DMS53 treated with DMSO at 0.1 percent for 48 hours (cell line): Measurements from ENCODE around the gene STOX2.
"Not testable (repeated sequence)": the region's sequence is repeated elsewhere in the genome, so short reads cannot be mapped to it uniquely, and the experiment has no call there.

Experiments
- DNase-seq: peaks from one replicate; lab custom pipeline; 2025; ENCODE audit not compliant: unreplicated experiment; lab: John Stamatoyannopoulos, UW

The STOX2 gene

DNA sequence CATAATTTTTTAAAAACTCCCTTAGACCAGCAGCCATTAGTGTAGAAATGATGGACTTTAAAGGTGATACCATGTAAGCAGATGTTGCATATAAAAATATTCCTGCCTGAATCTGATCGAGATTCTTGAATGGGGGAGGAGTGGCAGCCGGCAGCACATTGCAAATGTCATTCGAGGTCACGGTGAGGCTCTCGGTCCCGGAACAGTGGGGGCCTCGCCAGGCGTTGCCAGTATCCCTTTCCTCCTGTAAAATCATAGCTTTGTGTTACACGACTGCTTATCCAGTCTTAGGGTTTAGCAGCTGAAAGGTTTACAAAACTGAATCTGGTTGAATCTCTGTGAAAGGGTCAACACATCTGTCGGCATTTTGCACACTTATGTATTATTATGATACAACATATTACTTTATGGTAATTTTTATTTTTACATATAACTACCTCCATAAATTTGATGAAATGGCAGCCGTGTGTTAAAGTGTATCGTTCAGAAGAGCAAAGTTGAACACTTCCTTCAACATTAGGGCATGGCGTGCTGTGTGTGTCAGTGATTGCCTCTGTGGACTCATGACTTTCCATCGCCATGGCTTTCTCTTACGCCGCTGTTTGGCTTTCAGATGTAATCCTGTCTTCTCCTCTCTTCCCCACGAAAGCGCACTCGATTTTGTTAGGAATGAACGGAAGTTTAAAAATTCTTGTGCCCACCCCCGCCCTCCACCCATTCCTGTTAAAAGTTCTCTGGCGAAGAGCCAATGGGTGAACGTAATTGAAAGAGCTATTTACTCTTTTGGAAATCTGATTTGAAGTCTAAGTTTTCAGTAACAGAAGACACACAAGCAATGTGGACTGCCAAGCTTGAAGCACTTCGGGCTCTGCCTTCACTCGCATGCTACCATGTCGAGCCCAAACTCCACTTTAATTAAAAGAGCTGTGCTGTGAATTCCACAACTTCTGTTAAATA is 114.8 kb downstream of the STOX2 start:
- DNase-seq: no peak

DNA sequence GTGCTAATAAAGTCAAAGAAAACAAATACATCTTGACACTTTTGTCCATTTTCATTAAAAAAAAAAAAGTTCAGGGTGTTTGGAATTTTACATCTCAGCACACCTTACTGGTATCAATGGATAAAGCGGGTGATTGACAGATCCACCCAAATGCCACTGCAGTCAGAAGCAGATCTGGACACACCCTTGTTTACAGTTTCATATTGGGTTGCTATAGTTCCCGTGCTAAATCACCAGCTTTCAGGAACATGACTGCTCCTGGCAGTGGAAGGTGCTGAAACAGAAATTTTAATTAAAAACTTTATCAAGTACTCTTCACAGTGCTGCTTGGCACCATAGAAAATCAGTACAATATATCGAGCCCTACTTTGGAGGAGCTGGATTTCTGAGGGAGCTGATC is 116.3 kb downstream of the STOX2 start:
- no peak for DNase-seq

DNA sequence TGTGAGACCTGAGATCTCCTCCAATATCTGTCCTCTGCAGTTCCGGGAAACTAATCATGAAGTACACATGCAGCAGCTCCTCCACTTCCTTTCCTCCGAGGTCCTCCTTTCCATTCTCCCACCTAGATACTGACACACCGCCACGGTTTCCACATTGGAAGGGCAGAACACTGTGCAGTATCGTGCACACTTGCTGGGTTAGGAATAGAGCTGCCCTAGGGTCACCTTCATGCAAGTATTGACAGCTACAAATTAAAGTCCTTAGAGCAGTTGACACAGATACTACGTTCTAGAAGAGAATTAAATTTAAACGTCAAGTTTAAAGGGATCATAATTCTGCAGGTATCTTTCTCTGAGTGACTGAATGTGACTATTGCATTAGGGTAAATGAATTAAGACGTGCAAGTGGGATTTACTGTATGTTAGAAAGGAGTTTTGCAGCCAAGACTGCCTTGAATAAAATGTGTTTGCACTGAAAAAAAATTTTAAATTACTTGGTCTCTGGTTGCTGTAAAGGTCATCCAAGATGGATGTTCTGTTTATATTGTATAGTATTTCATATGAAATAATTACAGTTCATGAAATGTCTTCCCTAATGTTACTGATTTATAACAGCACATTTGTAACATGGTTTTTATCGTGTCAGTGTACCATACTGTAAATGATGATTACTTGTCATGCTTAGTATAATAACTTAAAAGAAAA is 117.7 kb downstream of the STOX2 start:
- DNase-seq: no peak

DNA sequence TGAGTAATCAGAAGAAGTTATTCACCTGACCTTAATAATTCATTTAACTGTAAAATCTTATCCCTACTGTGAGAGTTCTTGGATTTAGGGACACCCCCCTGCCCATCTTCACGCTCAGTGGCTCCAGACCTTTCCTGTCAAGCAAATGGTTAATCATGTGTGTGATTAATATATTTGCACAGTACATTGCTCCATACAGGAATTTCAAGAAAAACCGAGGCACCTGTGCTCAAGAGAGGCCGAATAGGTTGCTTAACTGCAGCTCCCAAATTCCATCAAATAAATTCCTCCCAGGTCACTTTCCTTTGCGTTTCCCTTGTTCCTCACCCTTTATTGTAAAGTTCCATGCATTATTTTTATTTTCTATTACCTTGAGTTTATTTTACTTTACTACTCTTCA is 119.5 kb downstream of the STOX2 start:
- no peak for DNase-seq

- DNase-seq: peak; percentile 15
Observed at GRCh38 chr4:184028561-184029374, 123.7 kb downstream of the STOX2 start.

DNA sequence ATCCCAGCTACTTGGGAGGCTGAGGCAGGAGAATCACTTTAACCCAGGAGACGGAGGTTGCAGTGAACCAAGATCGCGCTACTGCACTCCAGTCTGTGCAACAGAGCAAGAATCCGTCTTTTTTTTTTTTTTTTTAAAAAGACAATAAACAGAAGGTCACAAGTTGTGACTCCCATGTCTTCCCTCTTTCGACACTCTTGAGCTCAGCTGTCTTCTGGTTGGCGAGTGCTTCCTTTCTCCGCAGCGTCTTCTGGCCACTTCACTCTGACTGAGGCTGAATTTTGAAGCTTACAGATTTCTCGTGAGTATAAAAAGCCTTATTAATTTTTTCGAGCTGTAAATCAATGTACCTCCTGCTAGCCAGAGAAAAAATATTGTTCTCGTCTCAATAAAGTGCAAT is 124.9 kb downstream of the STOX2 start:
- DNase-seq: no peak

DNA sequence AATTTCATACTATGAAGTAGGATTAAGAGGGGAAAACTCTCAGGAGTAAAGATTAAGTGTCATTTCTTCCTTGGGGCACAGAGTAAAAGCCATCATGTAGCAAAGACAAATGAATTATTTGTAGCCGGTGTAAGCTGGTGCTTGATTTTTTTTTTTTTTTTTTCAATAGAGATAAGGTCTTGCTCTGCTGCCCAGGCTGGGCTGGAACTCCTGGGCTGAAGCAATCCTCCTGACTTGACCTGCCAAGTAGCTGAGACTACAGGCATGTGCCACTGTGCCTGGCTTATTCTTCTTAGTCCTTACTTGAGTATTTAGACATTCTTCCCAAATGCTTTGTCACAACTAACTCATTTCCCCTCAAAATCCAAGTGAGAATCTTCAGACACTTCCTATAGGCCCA is 125.7 kb downstream of the STOX2 start:
- no peak for DNase-seq

GRCh38 chr4:184032091-184032490 is 127.0 kb downstream of the STOX2 start:
- no peak for DNase-seq

DNA sequence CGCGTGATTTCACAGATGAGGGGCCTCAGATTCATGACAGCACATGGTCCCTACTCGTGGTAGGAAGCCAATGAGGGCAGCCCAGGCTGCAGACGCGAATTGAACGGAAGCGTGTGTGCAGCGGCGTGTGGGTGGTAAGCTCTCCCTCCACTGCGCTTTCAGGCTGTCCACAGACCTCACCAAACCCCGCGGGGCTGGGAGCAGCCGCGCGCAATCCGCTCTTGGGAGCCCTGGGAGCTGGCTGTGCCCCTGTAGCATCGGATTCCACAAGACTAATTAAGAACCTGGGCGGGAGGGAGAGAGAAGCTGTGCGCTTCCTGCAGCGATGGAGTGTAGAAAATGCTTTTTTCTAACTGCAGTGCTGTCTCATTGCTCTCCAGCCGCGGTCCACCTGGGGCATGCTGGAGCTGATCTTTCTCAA is 134.9 kb downstream of the STOX2 start:
- no peak for DNase-seq

DNA sequence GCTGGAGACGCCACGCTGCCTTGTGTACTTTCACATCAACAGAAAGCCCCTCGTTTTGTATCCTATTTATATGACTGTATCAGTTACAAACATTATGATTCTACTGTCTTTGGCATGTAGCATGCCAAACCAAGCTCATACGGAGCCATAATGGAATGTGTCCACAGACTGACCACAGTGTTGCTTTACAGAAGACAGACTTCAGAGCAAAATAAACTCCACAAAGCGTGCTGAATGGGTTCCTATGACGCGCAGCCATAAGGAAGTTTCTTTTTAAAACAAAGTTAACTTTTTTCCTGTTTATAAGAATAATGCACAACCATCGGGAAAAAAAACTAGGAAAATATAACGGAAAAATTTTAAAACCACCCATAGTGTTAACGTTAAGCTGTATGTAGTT is 136.0 kb downstream of the STOX2 start:
- DNase-seq: no peak

DNA sequence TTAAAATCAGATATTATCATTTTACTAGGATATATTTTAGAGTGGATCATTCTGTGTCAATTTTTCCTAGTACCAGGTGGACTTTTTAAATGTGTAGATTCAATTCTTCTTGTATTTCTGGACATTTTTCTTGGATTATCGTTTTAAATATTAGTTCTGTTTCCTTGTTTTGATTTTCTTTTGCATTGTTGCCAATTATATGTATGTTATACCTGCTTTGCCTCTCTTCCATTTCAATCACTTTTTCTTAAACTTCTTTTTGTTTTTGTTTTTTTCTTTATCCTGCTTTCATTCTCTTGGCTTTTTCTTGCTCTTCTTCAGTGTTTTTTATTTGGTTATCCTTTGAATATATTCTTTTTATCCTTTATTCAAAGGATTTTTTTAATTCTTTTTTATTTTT is 141.0 kb downstream of the STOX2 start:
- no peak for DNase-seq

GRCh38 chr4:184051262-184051661 is 146.2 kb downstream of the STOX2 start:
- DNase-seq: not testable (repeated sequence)

- no peak for DNase-seq
Observed at GRCh38 chr4:184052616-184053015, 147.5 kb downstream of the STOX2 start.

- no peak for DNase-seq
Observed at GRCh38 chr4:184053434-184053833, 148.3 kb downstream of the STOX2 start.

DNA sequence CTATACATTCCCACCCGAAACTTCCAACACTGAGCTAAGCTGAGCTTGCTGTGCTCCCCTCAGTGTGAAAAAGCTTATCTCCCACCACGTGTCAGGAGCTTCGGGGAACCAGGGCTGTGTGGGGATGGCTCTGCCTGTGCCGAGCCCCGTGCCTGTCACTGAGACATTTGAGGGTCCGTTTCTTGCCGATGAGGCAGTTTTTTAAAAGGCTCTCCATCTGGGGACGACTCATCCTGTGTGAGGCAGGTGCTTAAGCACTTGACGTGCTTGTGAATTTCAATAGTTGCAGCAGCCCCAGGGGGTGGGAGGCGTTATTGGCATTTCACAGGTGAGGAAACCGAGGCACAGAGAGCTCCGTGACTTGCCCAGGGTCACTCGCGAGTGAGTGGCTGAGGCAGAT is 151.8 kb downstream of the STOX2 start:
- DNase-seq: no peak

- no peak for DNase-seq
Observed at GRCh38 chr4:184058026-184058425, 152.9 kb downstream of the STOX2 start.

- no peak for DNase-seq
Observed at GRCh38 chr4:184059099-184059498, 154.0 kb downstream of the STOX2 start.

DNA sequence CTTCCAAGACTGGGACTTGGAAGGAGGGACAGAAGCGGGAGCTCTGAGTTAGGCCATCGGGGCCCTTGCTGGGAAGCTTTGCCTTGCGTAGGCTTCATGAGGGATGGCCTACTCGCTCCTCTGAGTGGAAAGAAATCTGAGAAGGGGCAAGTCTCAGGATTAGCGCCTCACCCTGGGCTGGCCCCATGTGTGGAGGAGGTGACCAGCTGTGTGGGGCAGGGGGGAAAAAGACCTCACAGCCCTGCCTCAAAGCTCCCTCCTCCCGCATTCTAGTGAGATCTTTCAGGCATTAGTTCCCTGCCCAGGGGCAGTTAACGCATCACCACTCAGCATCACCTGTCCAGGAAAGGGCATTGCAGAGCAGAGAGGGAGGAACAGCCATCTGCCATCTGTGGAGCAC is 156.5 kb downstream of the STOX2 start:
- no peak for DNase-seq

- DNase-seq: no peak
Observed at GRCh38 chr4:184062769-184063168, 157.7 kb downstream of the STOX2 start.

- no peak for DNase-seq
Observed at GRCh38 chr4:184064877-184065276, 159.8 kb downstream of the STOX2 start.

GRCh38 chr4:184066584-184067300 is 161.6 kb downstream of the STOX2 start:
- no peak for DNase-seq
